ENCODE measurements around the gene NEURL2.

The NEURL2 gene

GRCh38 chr20:45841407-45842129 is 49.4 kb downstream of the NEURL2 start:
- DNase-seq (ENCODE audit: low spot score), result no peak

GRCh38 chr20:45840700-45841198 is 50.3 kb downstream of the NEURL2 start:
- no peak for DNase-seq (ENCODE audit: low spot score)
